A549 (cell line): ENCODE results near the gene DBNDD2. TPM values are rescaled to one million over a fixed set of nuclear protein-coding genes. Genes with fewer than 3 reads are reported as not detected.

Experiments used
- ATAC-seq, 2 experiments: fragments of 200-7000 bp in 1 of 2; fragments of >200 bp in 1 of 2; cut with Nextera tagmentation in 1 of 2; cut with Tn5 transposase in 1 of 2; 3 replicates each; pipeline versions ENCODE4 v1.8.0 to v1.9.1; 2018 to 2020; ENCODE audit warnings: mild to moderate bottlenecking in 1 of 2, moderate library complexity in 1 of 2
- CTCF ChIA-PET: fragments of 300-600 bp; sonication (Branson Sonifier 250); formaldehyde crosslinking; extraction: SDS; loops from one replicate; lab custom pipeline; 2021; ENCODE audit warnings: antibody characterized with exemption, inconsistent platforms; lab: Yijun Ruan, JAX
- POLR2A ChIA-PET: fragments of 350-600 bp; formaldehyde crosslinking; extraction: SDS; loops from one replicate; lab custom pipeline; 2021; ENCODE audit warnings: antibody characterized with exemption, inconsistent platforms; lab: Yijun Ruan, JAX
- DNase-seq, 2 experiments: peaks; one replicate each; pipeline versions ENCODE4 v3.0.0 to v3.0.0-alpha.2; 2011 to 2016; ENCODE audit warnings: low read depth in 1 of 2, low spot score in 1 of 2
- FAIRE-seq: peaks from 2 replicates; lab custom pipeline; 2011; peaks lifted over from hg19 to GRCh38; lab: Jason Lieb, UNC
- H3K27ac ChIP-seq, 2 experiments: fragments of >200 bp; sonication (Bioruptor Twin); formaldehyde crosslinking; 3 replicates each; pipeline ENCODE4 v1.5.1; 2016 to 2017
- H3K4me1 ChIP-seq: fragments of >200 bp; sonication (Bioruptor Twin); formaldehyde crosslinking; 3 replicates; pipeline ENCODE4 v1.6.1; 2016
- H3K4me2 ChIP-seq: fragments of >200 bp; sonication (Bioruptor Twin); formaldehyde crosslinking; 3 replicates; pipeline ENCODE4 v1.6.1; 2016
- H3K4me3 ChIP-seq: fragments of >200 bp; sonication (Bioruptor Twin); formaldehyde crosslinking; 3 replicates; pipeline ENCODE4 v1.5.1; 2016
- H3K9me3 ChIP-seq: fragments of >200 bp; sonication (Bioruptor Twin); formaldehyde crosslinking; 3 replicates; pipeline ENCODE4 v1.6.1; 2016
- BHLHE40 ChIP-seq: IDR thresholded peaks from 2 replicates; pipeline ENCODE4 v1.6.1; 2012; ENCODE audit warnings: low read depth, low read length, inconsistent platforms
- CHD2 ChIP-seq: fragments of 150-350 bp; IDR thresholded peaks from 2 replicates; pipeline ENCODE4 v1.6.1; 2014; ENCODE audit warnings: low read length; ENCODE audit not compliant: partially characterized antibody
- ESRRA ChIP-seq: fragments of 150-350 bp; IDR thresholded peaks from 2 replicates; pipeline ENCODE4 v1.6.1; 2014; ENCODE audit warnings: mild to moderate bottlenecking, low read length, borderline replicate concordance
- FOSL2 ChIP-seq, 2 experiments: fragments of 450-650 bp in 1 of 2; fragments of >200 bp in 1 of 2; sonication (Bioruptor Twin) in 1 of 2; formaldehyde crosslinking; IDR thresholded peaks; 2 replicates each; pipeline versions ENCODE4 v1.5.0 to v1.6.1; 2016 to 2020; ENCODE audit warnings: mild to moderate bottlenecking in 1 of 2, moderate library complexity in 1 of 2
- HDAC2 ChIP-seq: fragments of 200-600 bp; sonication (generic); IDR thresholded peaks from 2 replicates; pipeline ENCODE4 v1.6.1; 2016
- HEYL ChIP-seq: fragments of 250-450 bp; sonication (Bioruptor Pico); IDR thresholded peaks from 2 replicates; pipeline ENCODE4 v1.8.0; 2021; ENCODE audit warnings: mild to moderate bottlenecking, moderate library complexity
- MAFK ChIP-seq: fragments of 450-650 bp; IDR thresholded peaks from 2 replicates; pipeline ENCODE4 v1.6.1; 2014; ENCODE audit not compliant: partially characterized antibody
- PHF8 ChIP-seq: fragments of 200-600 bp; sonication (generic); IDR thresholded peaks from 2 replicates; pipeline ENCODE4 v1.6.1; 2016; ENCODE audit warnings: low read depth, mild to moderate bottlenecking, antibody characterized with exemption, moderate library complexity, borderline replicate concordance
- RARB ChIP-seq: fragments of 250-450 bp; sonication (Bioruptor Pico); IDR thresholded peaks from 2 replicates; pipeline ENCODE4 v1.8.0; 2021; ENCODE audit warnings: mild to moderate bottlenecking, moderate library complexity
- RFX5 ChIP-seq: fragments of 450-650 bp; IDR thresholded peaks from 2 replicates; pipeline ENCODE4 v1.7.1; 2014; ENCODE audit warnings: antibody characterized with exemption, mild to moderate bottlenecking, moderate library complexity
- RNF2 ChIP-seq: fragments of 200-600 bp; sonication (generic); IDR thresholded peaks from 2 replicates; pipeline ENCODE4 v1.6.1; 2016; ENCODE audit warnings: low read depth, mild to moderate bottlenecking, antibody characterized with exemption, moderate library complexity, borderline replicate concordance
- ZC3H11A ChIP-seq: fragments of 450-650 bp; IDR thresholded peaks from 2 replicates; pipeline ENCODE4 v1.6.1; 2014; ENCODE audit warnings: antibody characterized with exemption, mild to moderate bottlenecking
- ZNF302 ChIP-seq: fragments of 250-450 bp; sonication (Bioruptor Pico); IDR thresholded peaks from 2 replicates; pipeline ENCODE4 v1.9.0; 2021; ENCODE audit warnings: inconsistent platforms, mild to moderate bottlenecking, moderate library complexity
- WGBS: methylation state at CpG from one replicate; pipeline ENCODE4 v1.1.6; 2017; ENCODE audit errors: missing lambda C conversion rate; 5-methylcytosine and 5-hydroxymethylcytosine counted together
- polyA plus RNA-seq, 4 experiments: library from polyadenylated mRNA; depleted of rRNA in 3 of 4; stranded (reverse); fragments of >200 nt; fragmentation: RNase III in 1 of 4; extraction: RNeasy Plus Mini Kit Qiagen cat#74134 plus additional on column Dnase treatment in 1 of 4; gene quantifications; 2 replicates in 3 of 4; 3 replicates in 1 of 4; pipeline ENCODE4 v1.2.3, GENCODE V29; 2011 to 2017
- TF ChIP-seq, protein P1 (sequence below): fragments of 450-650 bp; IDR thresholded peaks from 2 replicates; pipeline ENCODE4 v1.6.1; 2014; ENCODE audit warnings: antibody characterized with exemption
- TF ChIP-seq, protein P2 (sequence below): IDR thresholded peaks from 2 replicates; pipeline ENCODE4 v1.6.1; 2012
- TF ChIP-seq, protein P3 (sequence below): IDR thresholded peaks from 2 replicates; pipeline ENCODE4 v1.6.1; 2012
- TF ChIP-seq, protein P4 (sequence below): IDR thresholded peaks from 2 replicates; pipeline ENCODE4 v1.6.1; 2012; ENCODE audit warnings: low read depth, borderline replicate concordance

DBNDD2 gene
- polyA plus RNA-seq, 2 of the 4 experiments (the other 2 are of a cell fraction) = 6.5 to 20.9 TPM

DNA sequence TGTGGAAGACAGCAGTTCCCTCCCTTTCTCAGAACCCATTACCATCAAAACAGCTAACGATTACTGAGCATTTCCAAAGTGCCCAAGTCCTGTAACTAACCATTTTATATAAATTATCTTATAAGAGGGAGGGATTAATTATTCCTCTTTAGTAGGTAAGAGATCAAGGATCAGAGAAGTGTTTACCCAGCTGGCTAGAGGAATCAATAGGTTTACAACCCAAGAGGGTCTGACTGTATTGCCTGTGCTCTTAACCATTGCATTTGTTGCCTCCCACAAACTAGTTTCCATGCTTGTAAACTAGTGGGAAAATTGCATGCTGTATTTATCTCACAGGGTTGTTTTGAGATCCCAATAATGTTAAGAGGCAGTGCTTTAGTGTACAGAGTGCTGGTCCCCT lies 3.7 kb upstream of the DBNDD2 start:
- CTCF ChIA-PET = interaction anchor here (1.0 to 6.9 kb wide), 5 partner anchors 17 to 367 kb away, joined by 3 to 56 read pairs (median 4); no protein-coding TSS in a partner anchor
- DNase-seq (no peak), ATAC-seq (no peak), FAIRE-seq (no peak)
- Histone ChIP-seq H3K4me2 (no peak overlapping the region), H3K27ac (no peak overlapping the region), H3K4me3 (no peak overlapping the region), H3K4me1 (peaks cover 4% of the 10 kb centered on the region; the same call in 1 of the 3 replicates), H3K9me3 (peaks cover 21% of the 10 kb centered on the region)
- TF ChIP-seq MAFK = no peak
- no peak for TF ChIP-seq ESRRA
- POLR2A ChIA-PET = interaction anchor here (1.2 kb wide), 1 partner anchor 11 kb away, joined by 3 read pairs; the partner anchor contains the start of gene PIGT
- WGBS = 74% methylated on average over 1 of the region's 1 CpG

DNA sequence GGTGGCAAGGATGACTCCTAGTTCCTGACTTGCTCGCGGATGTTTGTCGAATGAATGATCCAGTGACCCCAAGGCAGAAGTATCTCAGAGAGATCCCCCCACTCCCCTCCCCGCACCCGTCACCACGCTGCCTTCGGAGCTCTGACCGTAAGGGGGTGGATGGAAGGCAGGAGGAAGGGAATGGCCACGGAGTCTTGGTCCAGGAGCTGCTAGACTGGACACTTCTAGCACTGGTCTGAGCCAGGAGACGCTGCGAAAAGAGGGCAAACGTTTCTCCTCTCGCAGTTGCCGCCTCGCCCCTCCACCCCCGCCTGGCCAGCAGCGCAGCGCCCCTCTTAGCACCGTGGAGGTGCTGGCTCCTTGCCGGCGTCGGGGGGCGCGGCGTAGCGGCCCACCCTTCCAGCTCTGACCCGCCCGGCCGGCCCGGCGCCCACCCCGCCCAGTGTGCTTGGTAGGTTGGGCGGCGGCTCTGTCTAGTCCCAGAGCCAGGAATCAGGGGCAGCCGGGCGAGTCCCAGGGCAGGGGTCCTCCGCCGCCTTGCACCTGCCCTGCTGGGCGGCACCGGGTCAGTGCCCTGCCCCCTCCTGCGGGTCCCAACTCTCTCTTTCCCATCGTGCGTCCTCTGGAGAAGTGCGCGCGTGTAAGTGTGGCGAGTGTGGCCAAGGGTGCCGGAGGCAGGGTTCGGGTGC lies 2.4 kb upstream of the DBNDD2 start:
- ATAC-seq = peak; percentile 67 to 76
- 12% methylated on average over 33 of the region's 49 CpGs for WGBS
- ChIA-PET POLR2A (interaction anchor here (0.6 to 1.0 kb wide), 4 partner anchors 13 to 58 kb away, joined by 4 read pairs; partner anchors contain the start of gene SYS1), CTCF (interaction anchor here (0.6 to 6.9 kb wide), 7 partner anchors 12 to 366 kb away, joined by 3 to 56 read pairs (median 4); partner anchors contain the start of gene SYS1)
- Histone ChIP-seq H3K4me2 (peak overlapping the region; percentile 100), H3K4me3 (peak overlapping the region; percentile 96), H3K9me3 (peaks cover 9% of the 10 kb centered on the region), H3K4me1 (peaks cover 4% of the 10 kb centered on the region; the same call in 1 of the 3 replicates), H3K27ac (peak overlapping the region; percentile 83 to 91)
- no peak for FAIRE-seq
- no peak for DNase-seq
- TF ChIP-seq HDAC2 = peak; percentile 88
- TF ChIP-seq HEYL (CRISPR knock-in tag) = no peak
- TF ChIP-seq RNF2 = 0 out of 2 replicates have a peak, but pooled peaks have one; percentile 56
- no peak for TF ChIP-seq RFX5
- TF ChIP-seq, protein P1, sequence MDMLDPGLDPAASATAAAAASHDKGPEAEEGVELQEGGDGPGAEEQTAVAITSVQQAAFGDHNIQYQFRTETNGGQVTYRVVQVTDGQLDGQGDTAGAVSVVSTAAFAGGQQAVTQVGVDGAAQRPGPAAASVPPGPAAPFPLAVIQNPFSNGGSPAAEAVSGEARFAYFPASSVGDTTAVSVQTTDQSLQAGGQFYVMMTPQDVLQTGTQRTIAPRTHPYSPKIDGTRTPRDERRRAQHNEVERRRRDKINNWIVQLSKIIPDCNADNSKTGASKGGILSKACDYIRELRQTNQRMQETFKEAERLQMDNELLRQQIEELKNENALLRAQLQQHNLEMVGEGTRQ = no peak
- no peak for TF ChIP-seq ZNF302 (CRISPR knock-in tag)
- TF ChIP-seq CHD2 = no peak
- TF ChIP-seq ZC3H11A = no peak
- no peak for TF ChIP-seq FOSL2 (IDR thresholded peaks at IDR 0.05)
- TF ChIP-seq FOSL2 (CRISPR knock-in tag; IDR thresholded peaks at IDR 0.05) = no peak
- peak; percentile 21; the same call in 1 of the 2 replicates for TF ChIP-seq PHF8

DNA sequence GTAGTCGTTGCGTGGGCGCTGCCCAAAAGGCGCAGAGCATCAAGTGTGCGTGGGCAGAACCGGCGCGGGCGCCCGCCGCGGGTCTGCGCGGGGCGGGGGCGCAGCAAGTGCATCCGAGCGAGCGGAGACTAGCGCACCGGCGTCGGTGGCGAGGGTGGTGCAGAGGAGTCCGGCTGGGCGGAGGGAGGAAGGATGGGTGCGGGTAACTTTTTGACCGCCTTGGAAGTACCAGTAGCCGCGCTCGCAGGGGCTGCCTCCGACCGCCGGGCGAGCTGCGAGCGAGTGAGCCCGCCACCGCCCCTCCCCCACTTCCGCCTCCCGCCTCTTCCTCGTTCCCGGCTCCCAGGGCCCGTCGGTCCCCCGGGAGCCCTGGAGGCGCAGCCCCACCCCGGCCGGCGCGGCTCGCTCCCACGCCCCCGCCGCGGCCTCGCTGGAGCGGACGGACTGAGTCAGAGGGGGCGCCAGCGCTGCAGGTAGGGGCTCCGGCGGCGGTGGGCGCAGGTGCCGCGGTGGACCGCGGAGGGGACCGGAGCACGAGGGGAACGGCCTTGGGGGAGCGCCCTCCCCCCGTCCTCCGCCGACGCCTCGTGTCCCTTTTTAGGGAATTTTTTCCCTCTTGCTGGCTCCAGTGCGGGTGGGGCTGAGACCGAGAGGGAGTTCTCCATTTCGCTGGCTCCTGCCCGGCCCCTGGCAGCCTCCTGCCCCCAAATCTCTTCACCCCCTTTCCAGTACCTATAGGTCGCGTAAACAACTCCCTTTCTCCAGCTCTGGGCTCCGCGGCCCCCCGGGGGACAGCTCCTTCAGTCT lies 1.6 kb upstream of the DBNDD2 start:
- TF ChIP-seq, protein P2, sequence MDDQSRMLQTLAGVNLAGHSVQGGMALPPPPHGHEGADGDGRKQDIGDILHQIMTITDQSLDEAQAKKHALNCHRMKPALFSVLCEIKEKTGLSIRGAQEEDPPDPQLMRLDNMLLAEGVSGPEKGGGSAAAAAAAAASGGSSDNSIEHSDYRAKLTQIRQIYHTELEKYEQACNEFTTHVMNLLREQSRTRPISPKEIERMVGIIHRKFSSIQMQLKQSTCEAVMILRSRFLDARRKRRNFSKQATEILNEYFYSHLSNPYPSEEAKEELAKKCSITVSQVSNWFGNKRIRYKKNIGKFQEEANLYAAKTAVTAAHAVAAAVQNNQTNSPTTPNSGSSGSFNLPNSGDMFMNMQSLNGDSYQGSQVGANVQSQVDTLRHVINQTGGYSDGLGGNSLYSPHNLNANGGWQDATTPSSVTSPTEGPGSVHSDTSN = no peak
- no peak for TF ChIP-seq RARB (CRISPR knock-in tag)
- TF ChIP-seq, protein P3, sequence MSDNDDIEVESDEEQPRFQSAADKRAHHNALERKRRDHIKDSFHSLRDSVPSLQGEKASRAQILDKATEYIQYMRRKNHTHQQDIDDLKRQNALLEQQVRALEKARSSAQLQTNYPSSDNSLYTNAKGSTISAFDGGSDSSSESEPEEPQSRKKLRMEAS = peak; percentile 12; the same call in 1 of the 2 replicates
- TF ChIP-seq, protein P1 = no peak
- TF ChIP-seq BHLHE40 = no peak
- TF ChIP-seq, protein P4, sequence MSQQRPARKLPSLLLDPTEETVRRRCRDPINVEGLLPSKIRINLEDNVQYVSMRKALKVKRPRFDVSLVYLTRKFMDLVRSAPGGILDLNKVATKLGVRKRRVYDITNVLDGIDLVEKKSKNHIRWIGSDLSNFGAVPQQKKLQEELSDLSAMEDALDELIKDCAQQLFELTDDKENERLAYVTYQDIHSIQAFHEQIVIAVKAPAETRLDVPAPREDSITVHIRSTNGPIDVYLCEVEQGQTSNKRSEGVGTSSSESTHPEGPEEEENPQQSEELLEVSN = peak; percentile 33; the same call in 1 of the 2 replicates
- TF ChIP-seq ZNF302 (CRISPR knock-in tag) = no peak
- no peak for TF ChIP-seq FOSL2 (IDR thresholded peaks at IDR 0.05)
- TF ChIP-seq FOSL2 (CRISPR knock-in tag; IDR thresholded peaks at IDR 0.05) = 0 out of 2 replicates have a peak, but pooled peaks have one; percentile 13
- Histone ChIP-seq H3K4me3 (peak overlapping the region; percentile 96), H3K4me1 (peaks cover 4% of the 10 kb centered on the region; the same call in 1 of the 3 replicates), H3K27ac (peak overlapping the region; percentile 83 to 91), H3K4me2 (peak overlapping the region; percentile 100), H3K9me3 (0 out of 3 replicates have a peak, but pooled peaks cover 1% of the 10 kb centered on the region)
- FAIRE-seq (no peak), DNase-seq (peak in 1 of 2 experiments; percentile 25), ATAC-seq (peak; percentile 48 to 75; a peak in 5 of 6 replicates)
- 10% methylated on average over 43 of the region's 87 CpGs for WGBS
- ChIA-PET CTCF (interaction anchor here (0.6 to 6.9 kb wide), 10 partner anchors 10 to 365 kb away, joined by 3 to 56 read pairs (median 4); partner anchors contain the start of gene SYS1), POLR2A (interaction anchor here (0.6 to 1.8 kb wide), 3 partner anchors 10 to 59 kb away, joined by 4 to 15 read pairs (median 4); partner anchors contain the start of gene PIGT)
